Effector memory CD4-positive, alpha-beta T cell (primary cell): Measurements from ENCODE around the gene PLCB2.

Source experiments
- DNase-seq, 3 donors: peaks; one replicate each; pipeline ENCODE4 v3.0.0-alpha.2; 2020
- H3K27ac ChIP-seq: 2 replicates; pipeline ENCODE4 v1.7.0; 2013; ENCODE audit warnings: mild to moderate bottlenecking, low read length, moderate library complexity; ENCODE audit not compliant: insufficient read depth, poor library complexity, severe bottlenecking
- H3K27me3 ChIP-seq: replicated peaks from 2 replicates; pipeline ENCODE4 v1.7.0; 2013; ENCODE audit warnings: mild to moderate bottlenecking, low read length; ENCODE audit not compliant: insufficient read depth, control insufficient read depth, poor library complexity, severe bottlenecking
- H3K36me3 ChIP-seq: 2 replicates; pipeline ENCODE4 v1.7.0; 2013; ENCODE audit warnings: mild to moderate bottlenecking, low read length, moderate library complexity; ENCODE audit not compliant: control insufficient read depth, insufficient read depth
- H3K4me1 ChIP-seq: 2 replicates; pipeline ENCODE4 v1.7.0; 2013; ENCODE audit warnings: low read length, mild to moderate bottlenecking; ENCODE audit not compliant: control insufficient read depth, insufficient read depth, poor library complexity, severe bottlenecking
- H3K4me3 ChIP-seq: 2 replicates; pipeline ENCODE4 v1.7.0; 2013; ENCODE audit warnings: low read length, low read depth, mild to moderate bottlenecking; ENCODE audit not compliant: insufficient read depth, poor library complexity, severe bottlenecking
- H3K9me3 ChIP-seq: 2 replicates; pipeline ENCODE4 v1.7.0; 2013; ENCODE audit warnings: mild to moderate bottlenecking, low read length, moderate library complexity; ENCODE audit not compliant: control insufficient read depth

The PLCB2 gene

DNA sequence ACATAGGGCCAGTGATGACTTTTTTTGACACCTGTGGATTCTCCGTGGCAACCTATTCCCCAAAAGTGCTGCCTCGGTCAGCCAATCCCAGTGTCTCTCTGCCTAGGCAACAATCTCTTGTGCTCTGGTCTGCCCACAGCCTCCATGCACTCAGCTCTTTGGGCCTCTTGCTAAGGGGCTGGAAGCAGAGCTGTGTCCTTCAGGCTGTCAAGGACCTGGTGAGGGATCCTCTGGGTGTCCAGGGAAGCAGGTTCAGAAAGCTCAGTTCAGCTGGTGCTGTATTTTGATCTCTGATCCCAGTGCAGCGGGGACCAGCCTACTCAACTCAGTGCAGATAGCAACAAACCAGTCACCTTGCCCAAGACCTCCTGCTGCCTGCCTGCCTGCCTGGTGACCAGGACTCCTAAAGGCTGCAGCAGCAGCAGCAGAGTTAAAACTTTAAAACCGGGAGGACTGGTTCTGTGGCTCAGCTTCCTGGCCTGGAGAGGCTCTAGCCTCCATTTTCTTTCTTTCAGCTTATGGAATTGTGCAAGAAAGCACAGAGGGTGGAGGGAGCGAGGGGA, 62.7 kb downstream of the PLCB2 start:
- Histone ChIP-seq H3K27me3 (no peaks in the 10 kb centered on the region), H3K27ac (no peak overlapping the region), H3K9me3 (no peaks in the 10 kb centered on the region), H3K4me1 (no peaks in the 10 kb centered on the region), H3K4me3 (no peak overlapping the region), H3K36me3 (no peaks in the 10 kb centered on the region)
- DNase-seq = no peak

DNA sequence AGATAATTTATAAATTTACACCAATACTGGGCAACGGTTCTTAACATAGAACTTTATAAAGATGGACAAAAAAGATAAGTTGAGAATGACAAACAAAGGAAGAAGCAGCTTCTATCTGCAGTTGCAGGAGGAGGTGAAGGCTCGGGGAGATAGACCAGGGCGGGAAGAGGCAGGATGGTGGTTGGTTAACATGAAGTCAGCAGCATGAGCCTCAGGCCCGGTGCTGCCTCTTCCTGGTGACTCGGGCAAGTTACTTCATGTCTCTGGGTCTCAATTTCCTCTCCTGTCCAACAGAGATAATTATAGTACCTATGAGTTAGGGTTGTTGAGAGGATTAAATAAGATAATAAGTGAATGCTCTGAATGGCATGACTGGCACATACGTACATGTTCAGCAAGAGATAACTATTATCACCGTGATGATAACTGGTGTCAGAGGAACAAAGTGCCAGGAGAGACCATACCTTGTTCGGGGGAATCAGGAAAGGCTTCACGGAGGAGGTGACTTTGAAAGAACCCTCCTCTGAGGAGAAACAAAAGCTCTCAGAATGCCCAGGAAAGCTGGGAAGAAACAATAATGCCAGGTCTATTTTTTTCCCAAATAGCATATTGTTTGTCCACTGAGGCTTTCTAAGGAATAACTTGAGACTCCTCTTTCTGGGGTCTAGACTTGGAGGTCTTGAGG, 64.5 kb downstream of the PLCB2 start:
- H3K4me1 ChIP-seq = peaks cover 6% of the 10 kb centered on the region
- H3K27me3 ChIP-seq = peaks cover 6% of the 10 kb centered on the region
- no peak overlapping the region for H3K4me3 ChIP-seq
- no peaks in the 10 kb centered on the region for H3K36me3 ChIP-seq
- DNase-seq = no peak
- H3K27ac ChIP-seq = no peak overlapping the region
- no peaks in the 10 kb centered on the region for H3K9me3 ChIP-seq

DNA sequence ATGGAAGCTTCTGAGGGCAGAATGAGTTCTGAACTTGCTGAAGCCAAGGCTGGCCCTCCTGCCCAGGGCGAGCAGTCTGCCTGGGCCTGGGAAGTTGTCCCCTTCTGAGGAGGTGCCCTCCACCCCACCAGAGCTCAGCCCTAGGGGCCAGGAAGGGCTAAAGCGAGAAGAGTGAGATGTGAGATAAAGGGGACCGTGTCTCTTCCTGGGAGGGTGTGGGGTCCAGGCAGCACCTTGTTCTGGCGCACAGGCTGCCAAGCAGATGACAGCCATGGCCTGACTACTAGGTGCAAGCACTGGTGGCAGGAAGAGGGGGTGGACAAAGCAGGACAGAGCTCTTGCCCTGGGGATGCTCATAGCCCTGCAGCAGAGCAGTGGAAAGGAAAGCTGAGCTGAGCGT, 65.1 kb downstream of the PLCB2 start:
- DNase-seq = no peak
- Histone ChIP-seq H3K27me3 (peaks cover 6% of the 10 kb centered on the region), H3K36me3 (no peaks in the 10 kb centered on the region), H3K9me3 (no peaks in the 10 kb centered on the region), H3K4me1 (peaks cover 6% of the 10 kb centered on the region), H3K4me3 (no peak overlapping the region), H3K27ac (no peak overlapping the region)

DNA sequence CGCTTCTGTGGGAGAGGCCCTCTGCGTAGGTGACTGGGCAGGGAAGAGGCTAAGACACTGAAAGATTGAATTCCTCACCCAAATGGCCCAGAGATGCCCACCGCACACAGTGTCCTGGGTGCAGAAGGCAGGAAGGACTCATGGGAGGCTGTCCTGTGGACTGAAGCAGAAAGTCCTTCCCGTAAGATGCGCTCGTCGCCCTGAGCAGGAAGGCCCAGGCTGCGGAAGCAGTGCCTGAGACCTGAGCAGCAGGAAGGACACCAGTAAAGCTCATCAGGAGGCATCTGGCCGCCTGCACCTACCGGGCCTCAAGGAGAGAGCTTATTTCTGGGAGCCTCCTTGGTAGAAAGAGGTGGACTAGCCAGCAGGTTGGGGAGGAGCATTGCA, 65.5 kb downstream of the PLCB2 start:
- H3K27ac ChIP-seq = no peak overlapping the region
- H3K27me3 ChIP-seq = peaks cover 6% of the 10 kb centered on the region
- no peaks in the 10 kb centered on the region for H3K36me3 ChIP-seq
- DNase-seq = no peak
- H3K4me3 ChIP-seq = no peak overlapping the region
- H3K4me1 ChIP-seq = peaks cover 6% of the 10 kb centered on the region
- H3K9me3 ChIP-seq = no peaks in the 10 kb centered on the region

DNA sequence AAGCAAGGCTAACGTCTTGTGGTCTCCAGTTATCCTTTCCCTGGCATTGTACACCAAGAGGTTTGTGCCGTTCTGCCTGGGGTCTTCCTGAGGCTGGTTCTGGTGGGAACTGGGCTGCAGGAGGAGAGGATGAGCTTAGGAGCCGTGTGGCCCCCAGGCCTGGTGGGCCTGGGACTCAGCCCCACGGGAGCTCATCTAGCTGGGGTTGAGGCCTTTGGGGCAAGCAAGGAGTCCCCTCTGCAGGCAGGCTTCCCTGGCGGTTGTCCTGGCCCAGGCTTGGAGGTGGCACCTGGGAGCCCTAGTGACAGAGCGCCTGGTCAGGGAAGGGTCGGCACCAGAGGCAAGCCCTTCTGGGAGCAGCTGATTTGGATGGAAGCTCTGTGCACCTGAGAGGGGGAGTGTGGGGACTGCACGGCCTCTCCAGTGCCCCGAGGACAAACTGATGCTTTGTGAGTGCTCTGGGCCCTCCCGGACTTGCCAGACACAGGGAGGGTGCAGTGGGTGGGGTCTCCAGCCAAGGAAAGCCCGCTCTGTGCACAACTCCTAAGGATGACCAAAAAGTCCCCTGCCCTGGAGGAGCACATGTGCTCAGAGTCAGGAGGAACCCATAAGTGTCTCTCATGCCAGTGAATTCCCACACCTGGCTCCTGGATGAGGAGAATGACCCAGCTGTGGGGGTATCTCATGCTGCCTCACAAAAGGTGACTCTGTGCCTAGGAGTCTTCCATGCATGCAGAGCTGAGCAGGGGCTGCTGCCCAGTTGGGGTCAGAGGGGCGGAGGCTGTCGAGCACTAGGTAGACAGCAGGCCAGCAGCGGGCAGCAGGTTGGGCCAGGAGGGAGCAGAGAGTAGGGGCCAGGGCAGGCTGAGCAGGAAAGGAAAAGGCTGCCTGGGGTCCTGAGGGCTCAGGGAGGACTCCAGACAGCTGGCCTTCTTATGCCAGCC, 66.2 kb downstream of the PLCB2 start:
- H3K9me3 ChIP-seq = no peaks in the 10 kb centered on the region
- no peak for DNase-seq
- H3K27ac ChIP-seq = no peak overlapping the region
- no peak overlapping the region for H3K4me3 ChIP-seq
- H3K4me1 ChIP-seq = peaks cover 6% of the 10 kb centered on the region
- peaks cover 6% of the 10 kb centered on the region for H3K27me3 ChIP-seq
- H3K36me3 ChIP-seq = no peaks in the 10 kb centered on the region

DNA sequence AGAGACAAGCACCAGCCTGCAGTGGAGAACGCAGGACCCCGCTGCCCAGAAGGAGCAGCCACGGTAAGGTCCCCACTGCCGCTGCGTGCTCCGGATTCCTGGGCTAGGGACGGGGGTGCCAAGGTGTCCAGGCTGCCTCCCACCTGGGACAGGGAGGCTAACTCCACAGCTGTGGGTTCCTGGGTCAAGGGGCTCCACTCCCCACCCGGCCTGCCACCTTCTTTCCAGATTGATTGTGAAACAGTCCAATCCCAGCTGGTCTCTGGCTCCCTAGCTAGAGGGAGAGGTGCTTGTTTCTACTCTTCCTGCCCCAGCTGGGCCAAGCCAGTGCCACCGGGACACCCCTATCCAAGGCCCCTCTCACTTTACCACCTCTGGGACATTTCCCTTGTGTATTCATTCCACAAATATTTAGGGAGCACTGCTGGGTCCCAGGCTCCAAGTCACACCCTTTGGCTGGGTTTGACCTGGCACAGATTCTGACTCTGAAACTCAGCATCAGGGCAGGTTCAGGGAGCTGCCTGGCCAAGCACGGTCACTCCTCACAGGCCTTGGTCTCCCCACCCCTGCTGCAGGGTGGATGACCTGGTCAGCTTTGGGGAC, 67.0 kb downstream of the PLCB2 start:
- Histone ChIP-seq H3K4me3 (no peak overlapping the region), H3K27me3 (peaks cover 6% of the 10 kb centered on the region), H3K4me1 (peaks cover 6% of the 10 kb centered on the region), H3K9me3 (no peaks in the 10 kb centered on the region), H3K36me3 (no peaks in the 10 kb centered on the region), H3K27ac (no peak overlapping the region)
- no peak for DNase-seq

DNA sequence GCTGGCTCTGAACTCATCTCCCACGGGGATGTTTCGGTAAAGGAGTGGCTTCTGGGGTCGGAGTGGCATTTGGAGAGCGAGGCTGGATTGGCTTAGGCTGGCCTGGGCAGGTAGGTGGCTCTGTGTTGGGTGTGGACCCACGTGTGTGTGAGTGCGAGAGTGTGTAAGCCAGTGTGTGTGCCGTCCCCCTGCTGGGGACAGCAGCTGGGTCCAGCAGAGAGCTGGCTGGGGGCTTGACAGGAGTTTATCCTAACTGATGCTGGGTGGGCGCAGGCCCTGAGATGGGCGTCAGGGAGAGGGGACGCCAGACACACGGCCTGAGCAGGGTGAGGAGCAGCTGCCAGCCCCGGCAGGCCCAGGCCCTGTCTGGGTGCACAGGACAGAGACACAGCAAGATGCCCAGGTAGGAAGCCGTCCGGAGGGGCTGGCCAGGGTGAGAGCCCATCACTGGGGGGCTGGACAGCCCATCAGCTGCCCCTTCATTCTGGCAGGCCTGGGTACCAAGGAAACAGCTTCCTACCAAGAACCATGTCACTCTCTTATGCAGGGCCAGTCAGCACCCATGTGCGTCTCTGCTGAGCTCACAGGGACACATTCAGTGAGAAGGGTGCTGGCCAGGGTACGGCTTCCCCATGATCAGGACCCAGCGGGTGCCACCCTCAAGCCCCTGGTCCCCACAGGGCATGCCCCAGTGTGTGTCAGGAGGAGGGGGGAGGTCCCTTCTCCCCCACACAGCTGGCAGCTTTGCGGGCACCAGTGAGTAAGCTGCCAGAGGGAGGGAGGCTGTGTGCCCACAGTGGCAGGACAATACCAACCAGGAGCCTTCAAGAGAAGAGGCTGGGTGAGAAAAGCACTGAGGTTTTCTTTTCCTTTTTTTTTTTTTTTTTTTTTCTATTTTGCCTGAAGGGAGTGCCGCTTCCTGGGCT, 67.8 kb downstream of the PLCB2 start:
- Histone ChIP-seq H3K4me1 (peaks cover 6% of the 10 kb centered on the region), H3K4me3 (no peak overlapping the region), H3K27ac (no peak overlapping the region), H3K27me3 (peaks cover 6% of the 10 kb centered on the region), H3K36me3 (no peaks in the 10 kb centered on the region), H3K9me3 (no peaks in the 10 kb centered on the region)
- DNase-seq = no peak

DNA sequence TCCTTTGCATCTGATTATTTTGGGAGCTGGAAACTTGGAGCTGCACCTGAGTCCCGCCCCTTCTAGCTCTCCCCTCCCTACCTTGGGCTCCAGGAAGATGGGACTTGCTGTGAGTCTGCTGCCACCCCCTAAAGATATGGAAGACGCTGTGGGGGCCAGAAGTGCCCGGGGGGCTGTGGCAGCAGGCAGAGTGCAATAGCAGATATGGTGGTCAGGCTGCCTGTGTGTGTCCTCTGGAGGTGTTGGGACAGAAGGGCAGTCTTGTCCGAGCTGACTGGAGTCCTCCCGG, 68.4 kb downstream of the PLCB2 start:
- peaks cover 6% of the 10 kb centered on the region for H3K27me3 ChIP-seq

DNA sequence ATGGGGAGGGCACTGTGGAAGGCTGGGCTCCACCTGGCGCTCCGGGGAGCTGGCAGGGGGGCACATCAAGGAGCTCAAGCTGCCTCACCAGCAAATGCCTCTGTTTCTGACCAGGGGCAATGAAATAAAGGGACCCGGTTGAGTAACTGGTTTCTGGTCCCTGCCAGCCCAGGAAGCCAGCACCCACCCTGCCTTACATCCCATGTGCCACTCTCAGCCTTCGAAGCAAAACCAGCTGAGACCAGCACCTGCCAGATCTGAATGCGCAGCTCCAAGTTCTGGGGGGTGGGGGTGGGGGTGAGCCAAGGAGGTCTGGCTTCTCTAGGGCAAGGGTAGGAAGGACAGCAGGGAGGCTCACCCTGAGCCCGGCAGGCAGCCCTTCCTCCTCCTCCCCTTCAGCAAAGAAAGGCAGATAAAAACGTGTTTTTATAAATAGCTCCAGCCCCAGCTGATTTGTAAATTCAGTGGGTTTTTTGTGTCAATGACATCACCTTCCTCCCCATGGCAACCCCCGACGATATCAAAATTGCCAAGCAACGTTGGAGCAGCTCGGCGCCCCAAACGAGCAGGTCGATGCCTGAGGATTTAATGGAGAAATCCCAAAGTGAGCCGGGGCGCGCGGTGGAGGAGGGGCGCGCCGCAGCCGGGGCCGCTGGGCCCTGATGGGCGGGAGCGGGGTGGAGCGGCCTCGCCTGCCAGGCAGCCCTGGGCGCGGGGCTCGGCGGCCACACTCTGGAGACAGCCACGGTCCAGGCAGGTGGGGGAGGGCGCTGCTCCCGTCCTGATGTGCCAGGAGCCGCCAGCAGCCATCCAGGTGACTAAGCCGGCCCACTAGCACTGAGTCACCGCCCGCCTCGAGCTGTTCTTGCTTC, 69.0 kb downstream of the PLCB2 start, which contains the start of gene PAK6:
Gene PAK6, plus strand, starts transcription at position 532 of the 872 bp plus-strand sequence. CDS start 25,723 bp downstream, outside the sequence.
- H3K36me3 ChIP-seq = no peaks in the 10 kb centered on the region
- no peak for DNase-seq
- H3K9me3 ChIP-seq = no peaks in the 10 kb centered on the region
- no peak within 1 kb of the TSS for H3K27ac ChIP-seq
- H3K4me1 ChIP-seq = peaks cover 6% of the 10 kb centered on the region
- H3K4me3 ChIP-seq = no peak within 1 kb of the TSS
- peaks cover 6% of the 10 kb centered on the region for H3K27me3 ChIP-seq

More for the DNA sequence above, 68.4 kb downstream of the PLCB2 start:
- H3K9me3 ChIP-seq = no peaks in the 10 kb centered on the region
- DNase-seq = no peak
- H3K36me3 ChIP-seq = no peaks in the 10 kb centered on the region
- peaks cover 6% of the 10 kb centered on the region for H3K4me1 ChIP-seq
- H3K4me3 ChIP-seq = no peak overlapping the region
- H3K27ac ChIP-seq = no peak overlapping the region
